AG09309 (cell line): ENCODE data around the gene CMTM2.

ENCODE experiments used
- DNase-seq: peaks from one replicate; pipeline ENCODE4 v3.0.0-alpha.2; 2010; ENCODE audit warnings: low read depth
- H3K4me3 ChIP-seq: 2 replicates; pipeline ENCODE4 v1.5.1; 2011; ENCODE audit warnings: mild to moderate bottlenecking, low read depth, low read length, moderate library complexity; ENCODE audit not compliant: control insufficient read depth
- TF ChIP-seq, protein P1 (sequence below): IDR thresholded peaks from 2 replicates; pipeline ENCODE4 v1.5.1; 2011; ENCODE audit warnings: mild to moderate bottlenecking, low read depth, low read length, inconsistent platforms; ENCODE audit not compliant: insufficient read depth, control insufficient read depth; ENCODE audit errors: missing control alignments

Gene CMTM2

GRCh38 chr16:66552286-66553177, 26.7 kb upstream of the CMTM2 start, which contains the start of gene CKLF:
Gene CKLF (plus strand): TSS chr16:66552576. CDS start chr16:66552716, 140 bp downstream.
- TF ChIP-seq, protein P1, sequence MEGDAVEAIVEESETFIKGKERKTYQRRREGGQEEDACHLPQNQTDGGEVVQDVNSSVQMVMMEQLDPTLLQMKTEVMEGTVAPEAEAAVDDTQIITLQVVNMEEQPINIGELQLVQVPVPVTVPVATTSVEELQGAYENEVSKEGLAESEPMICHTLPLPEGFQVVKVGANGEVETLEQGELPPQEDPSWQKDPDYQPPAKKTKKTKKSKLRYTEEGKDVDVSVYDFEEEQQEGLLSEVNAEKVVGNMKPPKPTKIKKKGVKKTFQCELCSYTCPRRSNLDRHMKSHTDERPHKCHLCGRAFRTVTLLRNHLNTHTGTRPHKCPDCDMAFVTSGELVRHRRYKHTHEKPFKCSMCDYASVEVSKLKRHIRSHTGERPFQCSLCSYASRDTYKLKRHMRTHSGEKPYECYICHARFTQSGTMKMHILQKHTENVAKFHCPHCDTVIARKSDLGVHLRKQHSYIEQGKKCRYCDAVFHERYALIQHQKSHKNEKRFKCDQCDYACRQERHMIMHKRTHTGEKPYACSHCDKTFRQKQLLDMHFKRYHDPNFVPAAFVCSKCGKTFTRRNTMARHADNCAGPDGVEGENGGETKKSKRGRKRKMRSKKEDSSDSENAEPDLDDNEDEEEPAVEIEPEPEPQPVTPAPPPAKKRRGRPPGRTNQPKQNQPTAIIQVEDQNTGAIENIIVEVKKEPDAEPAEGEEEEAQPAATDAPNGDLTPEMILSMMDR, result no peak
- DNase-seq, result peak; percentile 31
- H3K4me3 ChIP-seq, result peak within 1 kb of the TSS; percentile 93

DNA sequence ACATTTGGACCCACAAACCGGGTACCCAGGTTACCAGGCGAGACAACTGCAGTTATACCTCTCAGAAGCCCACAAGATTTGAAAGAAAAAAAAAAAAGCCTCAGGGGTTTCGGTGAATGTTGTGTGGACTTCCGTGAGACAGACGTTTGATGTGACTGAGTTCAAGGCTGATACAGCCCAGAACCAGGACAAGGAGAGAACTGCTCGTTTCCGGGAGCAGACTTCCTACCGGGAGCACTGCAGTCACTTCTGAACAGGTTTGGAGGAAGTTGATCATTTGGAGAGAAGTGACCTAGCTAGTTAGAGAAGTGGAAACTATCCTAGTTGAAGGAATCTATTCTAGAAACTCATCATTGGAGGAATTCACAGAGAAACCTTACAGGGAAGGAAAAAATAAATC, 26.0 kb upstream of the CMTM2 start:
- no peak for DNase-seq
- H3K4me3 ChIP-seq, result peak overlapping the region; percentile 93
- TF ChIP-seq, protein P1, result no peak

- TF ChIP-seq, protein P1, result no peak
- DNase-seq, result no peak
- no peak overlapping the region for H3K4me3 ChIP-seq
Observed at GRCh38 chr16:66554021-66554420, 25.2 kb upstream of the CMTM2 start.

- no peak overlapping the region for H3K4me3 ChIP-seq
- TF ChIP-seq, protein P1, result no peak
- no peak for DNase-seq
Observed at GRCh38 chr16:66554495-66554894, 24.8 kb upstream of the CMTM2 start.

- DNase-seq, result no peak
- TF ChIP-seq, protein P1, result no peak
Observed at GRCh38 chr16:66560107-66560506, 19.2 kb upstream of the CMTM2 start.

GRCh38 chr16:66561381-66562080, 17.7 kb upstream of the CMTM2 start:
- H3K4me3 ChIP-seq, result no peak overlapping the region
- DNase-seq, result no peak
- TF ChIP-seq, protein P1, result no peak

More at GRCh38 chr16:66560107-66560506, 19.2 kb upstream of the CMTM2 start:
- H3K4me3 ChIP-seq, result no peak overlapping the region
